HCT116 (cell line): ENCODE data around the gene ADCK2. TPM values are rescaled to one million over a fixed set of nuclear protein-coding genes. Genes with fewer than 3 reads are reported as not detected.

Experiments
- ATAC-seq: fragments of 200-7000 bp; cut with Tn5 transposase; 2 replicates; pipeline ENCODE4 v1.9.1; 2020; ENCODE audit warnings: mild to moderate bottlenecking, moderate library complexity
- BruUV-seq: library from RNA; stranded (reverse); fragments of 400-500 nt; replicated peaks from 2 replicates; lab custom pipeline; 2021; lab: Mats Ljungman, UMichigan
- CTCF ChIA-PET: fragments of 300-600 bp; sonication (Branson Sonifier 250); formaldehyde crosslinking; loops from one replicate; lab custom pipeline; 2021; ENCODE audit warnings: antibody characterized with exemption; lab: Charles Lee
- POLR2A ChIA-PET: fragments of 300-600, 350-600 bp; sonication (Branson Sonifier 250); formaldehyde crosslinking; loops from one replicate; lab custom pipeline; 2021; ENCODE audit warnings: antibody characterized with exemption; lab: Charles Lee
- RAD21 ChIA-PET, 2 experiments: fragments of 300-600 bp; sonication (Branson Sonifier 250); formaldehyde crosslinking; loops; one replicate each; lab custom pipeline; 2023; ENCODE audit warnings: low total read pairs in 2 of 2; ENCODE audit not compliant: uncharacterized antibody in 2 of 2, unreplicated experiment in 2 of 2, low non-redundant PET in 1 of 2; lab: Charles Lee
- DNase-seq: peaks from one replicate; pipeline ENCODE4 v3.0.0-alpha.2; 2010; ENCODE audit warnings: low read depth, low spot score
- H2AFZ ChIP-seq: fragments of 200-600 bp; shearing (Covaris generic), sonication (generic); 2 replicates; pipeline ENCODE4 v1.6.1; 2017; ENCODE audit warnings: low read depth, mixed run types, mixed read lengths, antibody characterized with exemption, low read length; ENCODE audit not compliant: poor library complexity, severe bottlenecking
- H3K27ac ChIP-seq: 2 replicates; pipeline ENCODE4 v1.5.1; 2012; ENCODE audit warnings: low read depth, low read length
- H3K27me3 ChIP-seq: fragments of 200-600 bp; sonication (generic); 2 replicates; pipeline ENCODE4 v1.6.1; 2016; ENCODE audit warnings: mixed run types, low read length, mixed read lengths; ENCODE audit not compliant: insufficient read depth
- H3K36me3 ChIP-seq, 2 experiments: fragments of 200-500 bp in 1 of 2; fragments of 200-600 bp in 1 of 2; sonication (Bioruptor generic) in 1 of 2; sonication (generic) in 1 of 2; 2 replicates each; pipeline versions ENCODE4 v1.5.1 to v1.6.1; 2014 to 2016; ENCODE audit warnings: low read length in 2 of 2, inconsistent platforms in 1 of 2, mixed read lengths in 1 of 2, mixed run types in 1 of 2; ENCODE audit not compliant: insufficient read depth in 2 of 2, control insufficient read depth in 1 of 2
- H3K4me1 ChIP-seq, 2 experiments: fragments of 200-600 bp in 1 of 2; sonication (generic) in 1 of 2; 2 replicates each; pipeline versions ENCODE4 v1.5.1 to v1.6.1; 2012 to 2017; ENCODE audit warnings: low read length in 2 of 2, inconsistent platforms in 1 of 2, mild to moderate bottlenecking in 1 of 2, mixed read lengths in 1 of 2, mixed run types in 1 of 2, moderate library complexity in 1 of 2; ENCODE audit not compliant: insufficient read depth in 2 of 2, control insufficient read depth in 1 of 2
- H3K4me2 ChIP-seq: fragments of 200-600 bp; sonication (generic); 2 replicates; pipeline ENCODE4 v1.6.1; 2017; ENCODE audit warnings: mixed run types, low read length, mixed read lengths
- H3K4me3 ChIP-seq, 2 experiments: fragments of 200-600 bp in 1 of 2; sonication (generic) in 1 of 2; replicated peaks in 1 of 2; 2 replicates each; pipeline ENCODE4 v1.5.1; 2011 to 2016; ENCODE audit warnings: low read length in 2 of 2, control low read depth in 1 of 2, low read depth in 1 of 2, mild to moderate bottlenecking in 1 of 2, mixed read lengths in 1 of 2, mixed run types in 1 of 2
- H3K79me2 ChIP-seq: fragments of 200-600 bp; sonication (generic); 2 replicates; pipeline ENCODE4 v1.6.1; 2017; ENCODE audit warnings: mild to moderate bottlenecking, mixed run types, low read length, moderate library complexity, mixed read lengths; ENCODE audit not compliant: insufficient read depth
- H3K9ac ChIP-seq: fragments of 200-600 bp; sonication (generic); 2 replicates; pipeline ENCODE4 v1.6.1; 2016; ENCODE audit warnings: low read length, mixed read lengths
- H3K9me2 ChIP-seq: fragments of 200-600 bp; sonication (generic), shearing (Covaris generic); 2 replicates; pipeline ENCODE4 v1.6.1; 2017; ENCODE audit warnings: mixed run types, mild to moderate bottlenecking, moderate library complexity; ENCODE audit not compliant: insufficient read depth
- H3K9me3 ChIP-seq, 2 experiments: fragments of 200-500 bp in 1 of 2; fragments of 200-600 bp in 1 of 2; sonication (Bioruptor generic) in 1 of 2; sonication (generic) in 1 of 2; 2 replicates each; pipeline ENCODE4 v1.6.1; 2014 to 2017; ENCODE audit warnings: low read length in 2 of 2, mixed read lengths in 2 of 2, inconsistent platforms in 1 of 2, low read depth in 1 of 2, mild to moderate bottlenecking in 1 of 2, mixed run types in 1 of 2, moderate library complexity in 1 of 2; ENCODE audit not compliant: control insufficient read depth in 1 of 2, insufficient read depth in 1 of 2
- H4K20me1 ChIP-seq: fragments of 200-600 bp; sonication (generic), shearing (Covaris generic); 2 replicates; pipeline ENCODE4 v1.6.1; 2017; ENCODE audit warnings: mixed run types, mild to moderate bottlenecking, moderate library complexity; ENCODE audit not compliant: insufficient read depth
- EGR1 ChIP-seq: IDR thresholded peaks from 2 replicates; pipeline ENCODE4 v1.6.1; 2012; ENCODE audit warnings: low read depth
- ELF1 ChIP-seq: IDR thresholded peaks from 2 replicates; pipeline ENCODE4 v1.6.1; 2012; ENCODE audit warnings: low read depth, borderline replicate concordance
- EZH2phosphoT487 ChIP-seq: fragments of 200-600 bp; IDR thresholded peaks from 2 replicates; pipeline ENCODE4 v1.6.1; 2018; ENCODE audit warnings: antibody characterized with exemption, borderline replicate concordance
- FOSL1 ChIP-seq: IDR thresholded peaks from 2 replicates; pipeline ENCODE4 v1.6.1; 2012; ENCODE audit warnings: low read depth
- JUND ChIP-seq: IDR thresholded peaks from 2 replicates; pipeline ENCODE4 v1.6.1; 2012
- POLR2A ChIP-seq: IDR thresholded peaks from 2 replicates; pipeline ENCODE4 v1.7.0; 2011; ENCODE audit warnings: borderline replicate concordance; ENCODE audit not compliant: insufficient read depth, insufficient read length; ENCODE audit errors: extremely low read depth
- SIN3A ChIP-seq: IDR thresholded peaks from 2 replicates; pipeline ENCODE4 v1.6.1; 2012; ENCODE audit warnings: low read depth
- SP1 ChIP-seq: IDR thresholded peaks from 2 replicates; pipeline ENCODE4 v1.6.1; 2012; ENCODE audit warnings: low read depth
- TCF7L2 ChIP-seq: IDR thresholded peaks from 2 replicates; pipeline ENCODE4 v1.7.0; 2011; ENCODE audit warnings: borderline replicate concordance, inconsistent platforms; ENCODE audit not compliant: insufficient read depth, insufficient read length; ENCODE audit errors: extremely low read depth
- YY1 ChIP-seq: IDR thresholded peaks from 2 replicates; pipeline ENCODE4 v1.6.1; 2011; ENCODE audit warnings: low read length, low read depth, moderate library complexity, mild to moderate bottlenecking; ENCODE audit not compliant: insufficient replicate concordance; ENCODE audit errors: extremely low read depth
- intact Hi-C: fragments of 100-400 bp; cut with micrococcal nuclease; formaldehyde crosslinking; loops from 2 replicates; pipeline ENCODE4 v1.10.0; 2022
- total RNA-seq: library from RNA; stranded (reverse); gene quantifications from one replicate; pipeline ENCODE4 v1.2.1, GENCODE V29; 2021; ENCODE audit not compliant: unreplicated experiment
- TF ChIP-seq, protein P1 (sequence below): IDR thresholded peaks from 2 replicates; pipeline ENCODE4 v1.6.1; 2012; ENCODE audit warnings: low read depth
- TF ChIP-seq, protein P2 (sequence below): IDR thresholded peaks from 2 replicates; pipeline ENCODE4 v1.6.1; 2012
- TF ChIP-seq, protein P3 (sequence below): IDR thresholded peaks from 2 replicates; pipeline ENCODE4 v1.6.1; 2012
- TF ChIP-seq, protein P4 (sequence below), 3 experiments: fragments of 200-600 bp in 1 of 3; sonication (generic) in 1 of 3; IDR thresholded peaks in 2 of 3; conservative IDR thresholded peaks in 1 of 3; 2 replicates each; pipeline ENCODE4 v1.5.1; 2012 to 2017; ENCODE audit warnings: low read depth in 2 of 3, low read length in 2 of 3, antibody characterized with exemption in 1 of 3, borderline replicate concordance in 1 of 3, control low read depth in 1 of 3, mild to moderate bottlenecking in 1 of 3, mixed read lengths in 1 of 3, mixed run types in 1 of 3, moderate library complexity in 1 of 3; ENCODE audit not compliant: insufficient read depth in 1 of 3
- TF ChIP-seq, protein P5 (sequence below): IDR thresholded peaks from 2 replicates; pipeline ENCODE4 v1.6.1; 2011; ENCODE audit warnings: mild to moderate bottlenecking, low read length, moderate library complexity; ENCODE audit not compliant: insufficient replicate concordance; ENCODE audit errors: extremely low read depth

ADCK2 gene
- total RNA-seq, 1 experiment from 2014 or later = 16.9 TPM

DNA sequence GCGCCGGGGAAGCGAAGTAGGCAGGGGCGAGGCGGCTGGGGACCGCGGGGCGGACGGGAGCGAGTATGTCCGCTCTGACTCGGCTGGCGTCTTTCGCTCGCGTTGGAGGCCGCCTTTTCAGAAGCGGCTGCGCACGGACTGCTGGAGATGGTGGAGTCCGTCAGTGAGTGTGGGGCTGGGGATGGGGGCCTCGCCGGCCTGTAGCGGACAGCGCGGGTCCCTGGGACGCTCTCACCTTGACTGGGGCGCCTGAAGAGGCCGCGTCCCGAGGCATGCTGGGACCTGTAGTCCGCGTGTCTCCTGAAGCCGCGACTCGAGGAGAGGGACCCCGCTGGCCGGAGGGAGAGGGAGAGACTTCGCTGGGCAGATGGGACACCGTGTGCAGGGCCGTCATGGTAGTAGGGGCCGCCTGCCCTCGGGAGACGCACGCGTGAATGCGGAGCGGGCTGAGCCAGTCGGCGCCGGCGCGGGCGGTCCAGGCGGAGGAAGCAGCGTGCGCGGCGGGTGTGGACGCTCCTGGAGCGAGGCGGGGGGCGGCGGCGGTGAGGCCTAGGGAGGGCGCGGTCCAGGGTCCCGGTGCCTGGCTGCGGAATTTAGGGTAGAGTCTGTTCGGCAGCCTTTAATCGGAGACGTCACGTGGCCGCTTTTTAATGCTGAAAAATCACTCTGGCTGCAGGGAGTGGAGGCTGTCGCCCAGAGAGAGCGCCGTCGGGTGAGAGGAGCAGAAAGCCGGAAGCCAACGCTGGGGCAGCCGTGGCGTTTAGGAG is 24.1 kb downstream of the ADCK2 start, which contains the start of gene NDUFB2 (continued):
- TF ChIP-seq, protein P1, sequence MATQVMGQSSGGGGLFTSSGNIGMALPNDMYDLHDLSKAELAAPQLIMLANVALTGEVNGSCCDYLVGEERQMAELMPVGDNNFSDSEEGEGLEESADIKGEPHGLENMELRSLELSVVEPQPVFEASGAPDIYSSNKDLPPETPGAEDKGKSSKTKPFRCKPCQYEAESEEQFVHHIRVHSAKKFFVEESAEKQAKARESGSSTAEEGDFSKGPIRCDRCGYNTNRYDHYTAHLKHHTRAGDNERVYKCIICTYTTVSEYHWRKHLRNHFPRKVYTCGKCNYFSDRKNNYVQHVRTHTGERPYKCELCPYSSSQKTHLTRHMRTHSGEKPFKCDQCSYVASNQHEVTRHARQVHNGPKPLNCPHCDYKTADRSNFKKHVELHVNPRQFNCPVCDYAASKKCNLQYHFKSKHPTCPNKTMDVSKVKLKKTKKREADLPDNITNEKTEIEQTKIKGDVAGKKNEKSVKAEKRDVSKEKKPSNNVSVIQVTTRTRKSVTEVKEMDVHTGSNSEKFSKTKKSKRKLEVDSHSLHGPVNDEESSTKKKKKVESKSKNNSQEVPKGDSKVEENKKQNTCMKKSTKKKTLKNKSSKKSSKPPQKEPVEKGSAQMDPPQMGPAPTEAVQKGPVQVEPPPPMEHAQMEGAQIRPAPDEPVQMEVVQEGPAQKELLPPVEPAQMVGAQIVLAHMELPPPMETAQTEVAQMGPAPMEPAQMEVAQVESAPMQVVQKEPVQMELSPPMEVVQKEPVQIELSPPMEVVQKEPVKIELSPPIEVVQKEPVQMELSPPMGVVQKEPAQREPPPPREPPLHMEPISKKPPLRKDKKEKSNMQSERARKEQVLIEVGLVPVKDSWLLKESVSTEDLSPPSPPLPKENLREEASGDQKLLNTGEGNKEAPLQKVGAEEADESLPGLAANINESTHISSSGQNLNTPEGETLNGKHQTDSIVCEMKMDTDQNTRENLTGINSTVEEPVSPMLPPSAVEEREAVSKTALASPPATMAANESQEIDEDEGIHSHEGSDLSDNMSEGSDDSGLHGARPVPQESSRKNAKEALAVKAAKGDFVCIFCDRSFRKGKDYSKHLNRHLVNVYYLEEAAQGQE = no peak
- TF ChIP-seq, protein P2, sequence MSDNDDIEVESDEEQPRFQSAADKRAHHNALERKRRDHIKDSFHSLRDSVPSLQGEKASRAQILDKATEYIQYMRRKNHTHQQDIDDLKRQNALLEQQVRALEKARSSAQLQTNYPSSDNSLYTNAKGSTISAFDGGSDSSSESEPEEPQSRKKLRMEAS = peak; percentile 94
- TF ChIP-seq TCF7L2 (peak; percentile 11), POLR2A (peak; percentile 89), SIN3A (peak; percentile 93)

DNA sequence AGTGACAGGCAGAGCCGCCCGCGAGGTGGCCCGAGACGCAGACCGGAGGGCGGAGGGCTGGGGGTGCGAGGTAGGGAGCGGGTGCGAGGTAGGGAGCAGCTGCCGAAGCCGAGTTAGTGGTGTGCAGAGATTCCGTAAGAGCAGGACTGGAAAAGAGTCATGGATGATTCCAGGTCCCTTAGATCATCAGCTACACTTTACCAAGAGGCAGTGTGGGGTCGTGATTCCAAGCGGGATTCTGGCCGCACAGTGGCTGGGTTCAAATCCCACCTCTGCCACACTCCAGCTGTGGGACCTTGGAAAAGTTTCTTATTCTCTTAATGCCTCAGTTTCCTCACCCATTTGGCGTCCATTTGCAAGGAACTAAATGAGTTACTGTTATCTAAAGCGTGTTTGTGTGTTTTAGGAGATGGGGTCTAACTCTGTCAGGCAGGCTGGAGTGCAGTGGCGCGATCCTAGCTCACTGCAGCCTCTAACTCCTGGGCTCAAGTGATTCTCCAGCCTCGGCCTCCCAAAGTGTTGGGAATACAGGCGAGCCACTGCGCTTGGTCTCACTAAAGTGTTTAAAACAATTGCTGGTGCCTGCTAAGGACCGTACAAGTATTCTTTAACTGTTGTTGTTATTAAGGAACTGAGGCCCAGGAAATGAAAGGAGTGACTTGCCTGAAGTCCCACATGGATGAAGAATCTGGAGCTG is 24.9 kb downstream of the ADCK2 start:
- Histone ChIP-seq H3K9me2 (no peaks in the 10 kb centered on the region), H3K4me1 (peaks cover 4 to 20% of the 10 kb centered on the region in 2 experiments; a peak in 3 of 4 replicates), H3K4me3 (peak overlapping the region; percentile 75 to 86), H4K20me1 (no peaks in the 10 kb centered on the region), H3K9ac (peak overlapping the region; percentile 87), H3K79me2 (peaks cover 57% of the 10 kb centered on the region), H3K4me2 (peak overlapping the region; percentile 96), H3K9me3 (no peaks in the 10 kb centered on the region), H2AFZ (no peak overlapping the region), H3K27me3 (no peaks in the 10 kb centered on the region), H3K27ac (peak overlapping the region; percentile 95), H3K36me3 (peaks cover 0 to 4% of the 10 kb centered on the region in 2 experiments; a peak in 1 of 4 replicates)
- intact Hi-C loops = no loop called here
- TSS peak; percentile 45 for BruUV-seq
- ChIA-PET CTCF (no interaction called here), POLR2A (no interaction called here), RAD21 (no interaction called here)
- ATAC-seq (no peak), DNase-seq (no peak)
- TF ChIP-seq SP1 (no peak), EGR1 (no peak), EZH2phosphoT487 (no peak), FOSL1 (no peak), YY1 (no peak), ELF1 (no peak; the same call in 1 of the 2 replicates), TCF7L2 (no peak), JUND (no peak)
- TF ChIP-seq, protein P3, sequence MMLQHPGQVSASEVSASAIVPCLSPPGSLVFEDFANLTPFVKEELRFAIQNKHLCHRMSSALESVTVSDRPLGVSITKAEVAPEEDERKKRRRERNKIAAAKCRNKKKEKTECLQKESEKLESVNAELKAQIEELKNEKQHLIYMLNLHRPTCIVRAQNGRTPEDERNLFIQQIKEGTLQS = no peak
- TF ChIP-seq, protein P4, sequence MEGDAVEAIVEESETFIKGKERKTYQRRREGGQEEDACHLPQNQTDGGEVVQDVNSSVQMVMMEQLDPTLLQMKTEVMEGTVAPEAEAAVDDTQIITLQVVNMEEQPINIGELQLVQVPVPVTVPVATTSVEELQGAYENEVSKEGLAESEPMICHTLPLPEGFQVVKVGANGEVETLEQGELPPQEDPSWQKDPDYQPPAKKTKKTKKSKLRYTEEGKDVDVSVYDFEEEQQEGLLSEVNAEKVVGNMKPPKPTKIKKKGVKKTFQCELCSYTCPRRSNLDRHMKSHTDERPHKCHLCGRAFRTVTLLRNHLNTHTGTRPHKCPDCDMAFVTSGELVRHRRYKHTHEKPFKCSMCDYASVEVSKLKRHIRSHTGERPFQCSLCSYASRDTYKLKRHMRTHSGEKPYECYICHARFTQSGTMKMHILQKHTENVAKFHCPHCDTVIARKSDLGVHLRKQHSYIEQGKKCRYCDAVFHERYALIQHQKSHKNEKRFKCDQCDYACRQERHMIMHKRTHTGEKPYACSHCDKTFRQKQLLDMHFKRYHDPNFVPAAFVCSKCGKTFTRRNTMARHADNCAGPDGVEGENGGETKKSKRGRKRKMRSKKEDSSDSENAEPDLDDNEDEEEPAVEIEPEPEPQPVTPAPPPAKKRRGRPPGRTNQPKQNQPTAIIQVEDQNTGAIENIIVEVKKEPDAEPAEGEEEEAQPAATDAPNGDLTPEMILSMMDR (IDR thresholded peaks at IDR 0.05 in 2 of 3, conservative IDR thresholded peaks at IDR 0.05 in 1 of 3; ENCODE audit: borderline replicate concordance in 1 of 3, insufficient read depth in 1 of 3, low read depth in 2 of 3, low read length in 2 of 3) = no peak
- TF ChIP-seq, protein P5, sequence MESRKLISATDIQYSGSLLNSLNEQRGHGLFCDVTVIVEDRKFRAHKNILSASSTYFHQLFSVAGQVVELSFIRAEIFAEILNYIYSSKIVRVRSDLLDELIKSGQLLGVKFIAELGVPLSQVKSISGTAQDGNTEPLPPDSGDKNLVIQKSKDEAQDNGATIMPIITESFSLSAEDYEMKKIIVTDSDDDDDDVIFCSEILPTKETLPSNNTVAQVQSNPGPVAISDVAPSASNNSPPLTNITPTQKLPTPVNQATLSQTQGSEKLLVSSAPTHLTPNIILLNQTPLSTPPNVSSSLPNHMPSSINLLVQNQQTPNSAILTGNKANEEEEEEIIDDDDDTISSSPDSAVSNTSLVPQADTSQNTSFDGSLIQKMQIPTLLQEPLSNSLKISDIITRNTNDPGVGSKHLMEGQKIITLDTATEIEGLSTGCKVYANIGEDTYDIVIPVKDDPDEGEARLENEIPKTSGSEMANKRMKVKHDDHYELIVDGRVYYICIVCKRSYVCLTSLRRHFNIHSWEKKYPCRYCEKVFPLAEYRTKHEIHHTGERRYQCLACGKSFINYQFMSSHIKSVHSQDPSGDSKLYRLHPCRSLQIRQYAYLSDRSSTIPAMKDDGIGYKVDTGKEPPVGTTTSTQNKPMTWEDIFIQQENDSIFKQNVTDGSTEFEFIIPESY = no peak
